ENCODE data around the gene GSE1.

GSE1 gene

DNA sequence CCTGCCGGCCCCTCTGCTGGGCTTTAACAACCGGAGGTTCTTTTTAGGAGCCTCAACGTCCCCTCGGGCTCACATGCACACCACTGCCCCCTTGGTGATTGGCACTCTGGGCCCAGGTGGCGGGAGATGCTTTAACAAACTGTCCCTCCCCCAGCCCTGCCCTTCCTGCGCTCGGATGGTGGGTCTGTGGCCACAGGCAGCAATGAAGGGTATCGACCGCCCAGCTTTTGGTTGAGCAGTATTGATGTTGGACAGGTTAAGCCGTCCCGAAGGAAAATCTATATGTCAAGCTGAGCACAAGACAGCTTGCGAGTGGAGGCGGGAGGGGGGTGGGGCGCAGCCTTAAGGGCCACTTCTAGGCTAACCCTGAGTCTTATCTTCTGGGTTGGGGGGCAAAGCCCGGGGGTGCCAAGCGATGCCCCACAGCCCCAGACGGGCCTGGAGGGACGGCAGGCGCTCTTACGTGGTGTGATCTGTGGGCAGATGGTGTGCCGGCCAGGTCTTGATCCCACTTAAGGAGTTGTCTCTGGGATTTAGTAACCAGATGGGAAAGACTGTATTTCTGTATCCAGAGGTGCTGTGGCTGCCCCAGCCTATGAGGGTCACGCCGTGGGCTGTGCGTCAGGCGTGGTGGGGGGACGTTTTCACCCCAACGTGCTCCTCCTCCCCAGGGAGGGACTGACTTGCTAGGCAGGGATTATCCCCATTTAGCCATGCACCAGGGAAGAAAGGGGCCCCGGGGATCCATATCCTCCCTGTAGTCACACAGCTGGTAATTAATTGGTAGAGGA is 6.2 kb downstream of the GSE1 start:
- Histone ChIP-seq H3K4me3 (ENCODE audit: insufficient read depth, low read depth, low read length, poor library complexity, severe bottlenecking) (no peak overlapping the region), H3K9me3 (ENCODE audit: control insufficient read depth, low read length) (no peaks in the 10 kb centered on the region), H3K36me3 (ENCODE audit: control insufficient read depth, insufficient read depth, low read length) (no peaks in the 10 kb centered on the region), H3K4me1 (ENCODE audit: control insufficient read depth, insufficient read depth, low read length, poor library complexity, severe bottlenecking) (peaks cover 24% of the 10 kb centered on the region), H3K27ac (ENCODE audit: insufficient read depth, low read length, poor library complexity, severe bottlenecking) (no peak overlapping the region), H3K27me3 (replicated peaks; ENCODE audit: control insufficient read depth, insufficient read depth, low read length, poor library complexity, severe bottlenecking) (no peaks in the 10 kb centered on the region)
- no peak for DNase-seq

- H3K4me3 ChIP-seq (ENCODE audit: insufficient read depth, low read depth, low read length, poor library complexity, severe bottlenecking), result no peak overlapping the region
- no peak for DNase-seq
- H3K27me3 ChIP-seq (replicated peaks; ENCODE audit: control insufficient read depth, insufficient read depth, low read length, poor library complexity, severe bottlenecking), result no peaks in the 10 kb centered on the region
- H3K36me3 ChIP-seq (ENCODE audit: control insufficient read depth, insufficient read depth, low read length), result no peaks in the 10 kb centered on the region
- peaks cover 13% of the 10 kb centered on the region for H3K4me1 ChIP-seq (ENCODE audit: control insufficient read depth, insufficient read depth, low read length, poor library complexity, severe bottlenecking)
- H3K27ac ChIP-seq (ENCODE audit: insufficient read depth, low read length, poor library complexity, severe bottlenecking), result no peak overlapping the region
- no peaks in the 10 kb centered on the region for H3K9me3 ChIP-seq (ENCODE audit: control insufficient read depth, low read length)
These were observed 7.3 kb downstream of the GSE1 start for GRCh38 chr16:85620374-85620773.

- no peaks in the 10 kb centered on the region for H3K9me3 ChIP-seq (ENCODE audit: control insufficient read depth, low read length)
- H3K27ac ChIP-seq (ENCODE audit: insufficient read depth, low read length, poor library complexity, severe bottlenecking), result no peak overlapping the region
- no peak for DNase-seq
- H3K27me3 ChIP-seq (replicated peaks; ENCODE audit: control insufficient read depth, insufficient read depth, low read length, poor library complexity, severe bottlenecking), result no peaks in the 10 kb centered on the region
- H3K4me1 ChIP-seq (ENCODE audit: control insufficient read depth, insufficient read depth, low read length, poor library complexity, severe bottlenecking), result no peaks in the 10 kb centered on the region
- H3K4me3 ChIP-seq (ENCODE audit: insufficient read depth, low read depth, low read length, poor library complexity, severe bottlenecking), result no peak overlapping the region
- H3K36me3 ChIP-seq (ENCODE audit: control insufficient read depth, insufficient read depth, low read length), result no peaks in the 10 kb centered on the region
These were observed 8.7 kb downstream of the GSE1 start for GRCh38 chr16:85621698-85622428.

DNA sequence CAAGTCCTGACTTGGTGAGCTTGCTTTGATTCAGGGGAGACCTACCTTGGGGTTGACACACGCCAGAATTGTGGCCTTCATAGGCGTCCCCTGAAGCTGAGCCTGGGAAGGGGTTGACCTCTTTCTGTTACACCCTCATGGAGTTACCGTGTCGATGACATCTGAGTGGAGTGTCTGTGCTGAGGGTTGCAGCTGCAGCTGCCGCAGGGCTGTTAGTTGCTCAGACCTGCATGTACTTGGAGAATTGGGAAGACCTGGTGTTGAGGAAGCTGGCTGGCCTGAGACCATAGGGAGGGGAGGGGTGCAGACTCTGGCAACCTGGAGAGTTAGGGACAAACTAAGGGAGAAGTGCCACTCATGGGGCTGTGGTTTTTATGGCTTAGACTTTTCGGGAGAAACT is 9.6 kb downstream of the GSE1 start:
- Histone ChIP-seq H3K4me3 (ENCODE audit: insufficient read depth, low read depth, low read length, poor library complexity, severe bottlenecking) (no peak overlapping the region), H3K9me3 (ENCODE audit: control insufficient read depth, low read length) (no peaks in the 10 kb centered on the region), H3K27me3 (replicated peaks; ENCODE audit: control insufficient read depth, insufficient read depth, low read length, poor library complexity, severe bottlenecking) (no peaks in the 10 kb centered on the region), H3K36me3 (ENCODE audit: control insufficient read depth, insufficient read depth, low read length) (no peaks in the 10 kb centered on the region), H3K27ac (ENCODE audit: insufficient read depth, low read length, poor library complexity, severe bottlenecking) (no peak overlapping the region), H3K4me1 (ENCODE audit: control insufficient read depth, insufficient read depth, low read length, poor library complexity, severe bottlenecking) (no peaks in the 10 kb centered on the region)
- DNase-seq, result no peak

DNA sequence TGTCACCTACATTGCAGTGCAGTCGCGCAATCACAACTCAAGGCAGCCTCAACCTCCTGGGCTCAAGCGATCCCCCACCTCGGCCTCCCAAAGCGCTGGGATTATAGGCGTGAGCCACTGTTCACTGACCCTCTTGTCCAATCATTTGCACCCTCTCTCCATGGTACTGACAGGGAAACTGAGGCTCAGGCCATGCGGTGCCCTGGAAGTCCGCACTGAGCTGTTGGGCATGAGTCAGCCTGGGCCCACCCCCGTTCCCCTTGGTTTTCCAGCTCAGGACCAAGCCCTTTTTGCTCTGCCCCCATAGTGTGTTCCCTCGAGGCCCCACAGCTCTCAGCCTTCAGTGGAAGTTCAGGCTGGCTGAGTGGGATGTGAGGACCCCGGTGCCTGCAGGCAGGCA is 10.1 kb downstream of the GSE1 start:
- Histone ChIP-seq H3K9me3 (ENCODE audit: control insufficient read depth, low read length) (no peaks in the 10 kb centered on the region), H3K4me1 (ENCODE audit: control insufficient read depth, insufficient read depth, low read length, poor library complexity, severe bottlenecking) (no peaks in the 10 kb centered on the region), H3K27ac (ENCODE audit: insufficient read depth, low read length, poor library complexity, severe bottlenecking) (no peak overlapping the region), H3K4me3 (ENCODE audit: insufficient read depth, low read depth, low read length, poor library complexity, severe bottlenecking) (no peak overlapping the region), H3K27me3 (replicated peaks; ENCODE audit: control insufficient read depth, insufficient read depth, low read length, poor library complexity, severe bottlenecking) (no peaks in the 10 kb centered on the region), H3K36me3 (ENCODE audit: control insufficient read depth, insufficient read depth, low read length) (no peaks in the 10 kb centered on the region)
- no peak for DNase-seq

DNA sequence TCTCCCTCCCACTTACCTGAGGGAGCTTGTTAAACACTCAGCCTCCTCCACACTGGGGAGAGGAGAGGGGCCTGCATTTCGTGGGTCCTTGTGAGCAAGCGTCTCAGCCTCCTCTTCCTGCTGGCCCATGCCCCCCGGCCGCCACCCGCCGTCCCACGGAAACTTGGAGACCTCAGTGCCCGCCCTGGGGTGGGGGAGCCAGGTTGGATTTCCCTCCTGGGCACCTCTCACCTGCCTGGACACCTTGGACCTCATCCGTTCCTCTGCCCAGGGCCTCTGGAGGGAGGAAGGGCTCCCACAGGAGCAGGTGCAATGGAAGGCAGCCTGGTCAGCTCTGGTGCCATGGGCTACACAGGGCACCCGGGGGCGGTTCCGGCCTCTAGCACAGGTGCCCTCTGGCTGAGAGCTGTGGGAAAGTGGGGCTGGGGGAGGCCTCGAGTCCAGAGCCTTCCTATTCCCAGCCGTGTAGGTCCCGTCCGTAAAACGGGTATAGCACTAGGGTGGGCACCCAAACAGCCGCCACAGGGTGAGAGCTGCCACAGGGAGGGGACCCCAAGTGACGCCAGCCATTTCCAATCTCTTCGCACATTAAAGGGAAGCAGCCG is 11.0 kb downstream of the GSE1 start:
- no peaks in the 10 kb centered on the region for H3K9me3 ChIP-seq (ENCODE audit: control insufficient read depth, low read length)
- H3K4me3 ChIP-seq (ENCODE audit: insufficient read depth, low read depth, low read length, poor library complexity, severe bottlenecking), result no peak overlapping the region
- DNase-seq, result no peak
- H3K36me3 ChIP-seq (ENCODE audit: control insufficient read depth, insufficient read depth, low read length), result no peaks in the 10 kb centered on the region
- H3K4me1 ChIP-seq (ENCODE audit: control insufficient read depth, insufficient read depth, low read length, poor library complexity, severe bottlenecking), result no peaks in the 10 kb centered on the region
- no peaks in the 10 kb centered on the region for H3K27me3 ChIP-seq (replicated peaks; ENCODE audit: control insufficient read depth, insufficient read depth, low read length, poor library complexity, severe bottlenecking)
- no peak overlapping the region for H3K27ac ChIP-seq (ENCODE audit: insufficient read depth, low read length, poor library complexity, severe bottlenecking)

- no peaks in the 10 kb centered on the region for H3K4me1 ChIP-seq (ENCODE audit: control insufficient read depth, insufficient read depth, low read length, poor library complexity, severe bottlenecking)
- no peak overlapping the region for H3K4me3 ChIP-seq (ENCODE audit: insufficient read depth, low read depth, low read length, poor library complexity, severe bottlenecking)
- peaks cover 5% of the 10 kb centered on the region for H3K9me3 ChIP-seq (ENCODE audit: control insufficient read depth, low read length)
- H3K27ac ChIP-seq (ENCODE audit: insufficient read depth, low read length, poor library complexity, severe bottlenecking), result no peak overlapping the region
- no peak for DNase-seq
- H3K36me3 ChIP-seq (ENCODE audit: control insufficient read depth, insufficient read depth, low read length), result no peaks in the 10 kb centered on the region
- no peaks in the 10 kb centered on the region for H3K27me3 ChIP-seq (replicated peaks; ENCODE audit: control insufficient read depth, insufficient read depth, low read length, poor library complexity, severe bottlenecking)
These were observed 11.5 kb downstream of the GSE1 start for GRCh38 chr16:85624646-85625045.

DNA sequence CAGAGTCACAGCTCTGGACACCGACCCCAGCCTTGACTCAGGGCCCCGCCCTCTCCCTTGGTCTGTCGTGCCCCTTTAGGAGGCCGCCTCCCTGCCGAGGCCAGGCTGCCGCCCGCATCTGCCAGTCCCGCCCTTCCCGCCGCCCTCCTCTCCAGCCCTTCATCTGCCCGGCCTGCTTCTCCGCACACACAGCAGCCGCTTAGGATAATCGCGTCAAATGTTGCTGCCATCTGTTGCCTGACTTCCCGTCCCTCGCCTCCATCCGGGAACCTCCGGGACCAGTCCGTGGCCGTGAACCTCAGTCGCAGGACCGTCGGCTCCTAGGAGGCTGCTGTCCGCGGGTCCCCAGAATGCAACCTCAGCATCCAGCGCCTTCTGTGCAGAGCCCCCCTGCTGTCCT is 11.9 kb downstream of the GSE1 start:
- Histone ChIP-seq H3K27ac (ENCODE audit: insufficient read depth, low read length, poor library complexity, severe bottlenecking) (no peak overlapping the region), H3K9me3 (ENCODE audit: control insufficient read depth, low read length) (peaks cover 6% of the 10 kb centered on the region), H3K27me3 (replicated peaks; ENCODE audit: control insufficient read depth, insufficient read depth, low read length, poor library complexity, severe bottlenecking) (no peaks in the 10 kb centered on the region), H3K4me1 (ENCODE audit: control insufficient read depth, insufficient read depth, low read length, poor library complexity, severe bottlenecking) (no peaks in the 10 kb centered on the region), H3K36me3 (ENCODE audit: control insufficient read depth, insufficient read depth, low read length) (no peaks in the 10 kb centered on the region), H3K4me3 (ENCODE audit: insufficient read depth, low read depth, low read length, poor library complexity, severe bottlenecking) (no peak overlapping the region)
- no peak for DNase-seq

- H3K27me3 ChIP-seq (replicated peaks; ENCODE audit: control insufficient read depth, insufficient read depth, low read length, poor library complexity, severe bottlenecking), result no peaks in the 10 kb centered on the region
These were observed 12.5 kb downstream of the GSE1 start for GRCh38 chr16:85625485-85626117.

More at GRCh38 chr16:85625485-85626117, 12.5 kb downstream of the GSE1 start:
- no peak overlapping the region for H3K4me3 ChIP-seq (ENCODE audit: insufficient read depth, low read depth, low read length, poor library complexity, severe bottlenecking)
- H3K4me1 ChIP-seq (ENCODE audit: control insufficient read depth, insufficient read depth, low read length, poor library complexity, severe bottlenecking), result no peaks in the 10 kb centered on the region
- H3K9me3 ChIP-seq (ENCODE audit: control insufficient read depth, low read length), result peaks cover 6% of the 10 kb centered on the region
- DNase-seq, result no peak
- no peak overlapping the region for H3K27ac ChIP-seq (ENCODE audit: insufficient read depth, low read length, poor library complexity, severe bottlenecking)
- H3K36me3 ChIP-seq (ENCODE audit: control insufficient read depth, insufficient read depth, low read length), result no peaks in the 10 kb centered on the region

Data from effector memory CD4-positive, alpha-beta T cell (primary cell).